Measurements from ENCODE around the gene PTPRG. TPM values are rescaled to one million over a fixed set of nuclear protein-coding genes. Genes with fewer than 3 reads are reported as not detected.

Gene PTPRG
- total RNA-seq, 2 experiments from 2014 or later, result not detected

GRCh38 chr3:61718565-61718964 lies 157.2 kb downstream of the PTPRG start:
- Mint-ChIP-seq H3K36me3 (ENCODE audit: low read depth) (no peaks in the 10 kb centered on the region), H3K27ac (no peak overlapping the region), H3K4me3 (no peak overlapping the region), H3K27me3 (ENCODE audit: low read depth) (no peaks in the 10 kb centered on the region), H3K4me1 (ENCODE audit: low read depth) (no peaks in the 10 kb centered on the region), H3K9me3 (ENCODE audit: insufficient read depth) (no peaks in the 10 kb centered on the region)
- DNase-seq (no peak), ATAC-seq (no peak)
- CTCF ChIA-PET, result no interaction called here
- POLR2A ChIA-PET, result no interaction called here

GRCh38 chr3:61719278-61719977 lies 158.1 kb downstream of the PTPRG start:
- DNase-seq, result no peak
- Mint-ChIP-seq H3K9me3 (ENCODE audit: insufficient read depth) (no peaks in the 10 kb centered on the region), H3K4me1 (ENCODE audit: low read depth) (no peaks in the 10 kb centered on the region), H3K27ac (no peak overlapping the region), H3K27me3 (ENCODE audit: low read depth) (no peaks in the 10 kb centered on the region), H3K36me3 (ENCODE audit: low read depth) (no peaks in the 10 kb centered on the region), H3K4me3 (no peak overlapping the region)
- no peak for ATAC-seq
- CTCF ChIA-PET, result no interaction called here
- POLR2A ChIA-PET, result no interaction called here

GRCh38 chr3:61723038-61723437 lies 161.7 kb downstream of the PTPRG start:
- Mint-ChIP-seq H3K27ac (no peak overlapping the region), H3K4me1 (ENCODE audit: low read depth) (no peaks in the 10 kb centered on the region), H3K4me3 (no peak overlapping the region), H3K36me3 (ENCODE audit: low read depth) (no peaks in the 10 kb centered on the region), H3K27me3 (ENCODE audit: low read depth) (no peaks in the 10 kb centered on the region), H3K9me3 (ENCODE audit: insufficient read depth) (no peaks in the 10 kb centered on the region)
- DNase-seq (no peak), ATAC-seq (no peak)
- POLR2A ChIA-PET, result no interaction called here
- CTCF ChIA-PET, result no interaction called here

DNA sequence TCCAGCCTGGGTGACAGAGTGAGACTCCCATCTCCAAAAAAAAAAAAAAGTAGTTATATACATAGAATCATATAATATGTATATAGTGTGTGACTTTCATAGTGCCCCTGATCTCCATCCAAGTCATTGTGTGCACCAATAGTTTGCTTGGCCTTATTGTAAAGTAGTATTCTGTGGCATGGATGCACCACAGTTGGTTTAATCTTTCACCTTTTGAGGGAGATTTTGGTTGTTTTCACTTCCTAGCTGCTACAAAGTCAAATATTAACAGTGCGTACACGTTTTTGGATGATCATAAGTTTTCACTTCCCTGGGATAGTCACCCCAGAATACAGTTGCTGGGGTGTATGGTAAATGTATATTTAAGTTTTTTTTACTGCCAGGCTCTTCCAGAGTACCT lies 162.8 kb downstream of the PTPRG start:
- Mint-ChIP-seq H3K9me3 (ENCODE audit: insufficient read depth) (no peaks in the 10 kb centered on the region), H3K4me3 (no peak overlapping the region), H3K27ac (no peak overlapping the region), H3K36me3 (ENCODE audit: low read depth) (no peaks in the 10 kb centered on the region), H3K4me1 (ENCODE audit: low read depth) (no peaks in the 10 kb centered on the region), H3K27me3 (ENCODE audit: low read depth) (no peaks in the 10 kb centered on the region)
- DNase-seq, result no peak
- ChIA-PET CTCF (no interaction called here), POLR2A (no interaction called here)
- ATAC-seq, result no peak

- DNase-seq, result no peak
- no peak overlapping the region for H3K4me3 Mint-ChIP-seq
- no peaks in the 10 kb centered on the region for H3K4me1 Mint-ChIP-seq (ENCODE audit: low read depth)
- ChIA-PET CTCF (no interaction called here), POLR2A (no interaction called here)
- H3K27ac Mint-ChIP-seq, result no peak overlapping the region
- H3K9me3 Mint-ChIP-seq (ENCODE audit: insufficient read depth), result no peaks in the 10 kb centered on the region
- H3K27me3 Mint-ChIP-seq (ENCODE audit: low read depth), result no peaks in the 10 kb centered on the region
- no peak for ATAC-seq
- no peaks in the 10 kb centered on the region for H3K36me3 Mint-ChIP-seq (ENCODE audit: low read depth)
Measured at GRCh38 chr3:61724801-61725200, 163.4 kb downstream of the PTPRG start.

GRCh38 chr3:61725851-61726333 lies 164.5 kb downstream of the PTPRG start:
- no peaks in the 10 kb centered on the region for H3K27me3 Mint-ChIP-seq (ENCODE audit: low read depth)
- DNase-seq, result no peak
- no peak overlapping the region for H3K27ac Mint-ChIP-seq
- ChIA-PET POLR2A (no interaction called here), CTCF (no interaction called here)
- no peaks in the 10 kb centered on the region for H3K4me1 Mint-ChIP-seq (ENCODE audit: low read depth)
- H3K4me3 Mint-ChIP-seq, result no peak overlapping the region
- H3K36me3 Mint-ChIP-seq (ENCODE audit: low read depth), result no peaks in the 10 kb centered on the region
- no peaks in the 10 kb centered on the region for H3K9me3 Mint-ChIP-seq (ENCODE audit: insufficient read depth)
- ATAC-seq, result no peak

GRCh38 chr3:61727435-61727834 lies 166.1 kb downstream of the PTPRG start:
- no peaks in the 10 kb centered on the region for H3K27me3 Mint-ChIP-seq (ENCODE audit: low read depth)
- ATAC-seq (no peak), DNase-seq (no peak)
- H3K4me3 Mint-ChIP-seq, result no peak overlapping the region
- H3K27ac Mint-ChIP-seq, result no peak overlapping the region
- no peaks in the 10 kb centered on the region for H3K9me3 Mint-ChIP-seq (ENCODE audit: insufficient read depth)
- H3K4me1 Mint-ChIP-seq (ENCODE audit: low read depth), result no peaks in the 10 kb centered on the region
- H3K36me3 Mint-ChIP-seq (ENCODE audit: low read depth), result no peaks in the 10 kb centered on the region
- CTCF ChIA-PET, result no interaction called here
- POLR2A ChIA-PET, result no interaction called here

- ATAC-seq (no peak), DNase-seq (no peak)
- H3K36me3 Mint-ChIP-seq (ENCODE audit: low read depth), result no peaks in the 10 kb centered on the region
- H3K4me1 Mint-ChIP-seq (ENCODE audit: low read depth), result no peaks in the 10 kb centered on the region
- POLR2A ChIA-PET, result no interaction called here
- no peak overlapping the region for H3K27ac Mint-ChIP-seq
- CTCF ChIA-PET, result no interaction called here
- H3K9me3 Mint-ChIP-seq (ENCODE audit: insufficient read depth), result no peaks in the 10 kb centered on the region
- H3K4me3 Mint-ChIP-seq, result no peak overlapping the region
- no peaks in the 10 kb centered on the region for H3K27me3 Mint-ChIP-seq (ENCODE audit: low read depth)
Measured at GRCh38 chr3:61729038-61729634, 167.8 kb downstream of the PTPRG start.

- ATAC-seq, result no peak
- no peaks in the 10 kb centered on the region for H3K27me3 Mint-ChIP-seq (ENCODE audit: low read depth)
- H3K9me3 Mint-ChIP-seq (ENCODE audit: insufficient read depth), result no peaks in the 10 kb centered on the region
- no peaks in the 10 kb centered on the region for H3K4me1 Mint-ChIP-seq (ENCODE audit: low read depth)
- no peak overlapping the region for H3K27ac Mint-ChIP-seq
- H3K36me3 Mint-ChIP-seq (ENCODE audit: low read depth), result no peaks in the 10 kb centered on the region
- H3K4me3 Mint-ChIP-seq, result no peak overlapping the region
- ChIA-PET POLR2A (no interaction called here), CTCF (no interaction called here)
- DNase-seq, result no peak
Measured at GRCh38 chr3:61730056-61730455, 168.7 kb downstream of the PTPRG start.

DNA sequence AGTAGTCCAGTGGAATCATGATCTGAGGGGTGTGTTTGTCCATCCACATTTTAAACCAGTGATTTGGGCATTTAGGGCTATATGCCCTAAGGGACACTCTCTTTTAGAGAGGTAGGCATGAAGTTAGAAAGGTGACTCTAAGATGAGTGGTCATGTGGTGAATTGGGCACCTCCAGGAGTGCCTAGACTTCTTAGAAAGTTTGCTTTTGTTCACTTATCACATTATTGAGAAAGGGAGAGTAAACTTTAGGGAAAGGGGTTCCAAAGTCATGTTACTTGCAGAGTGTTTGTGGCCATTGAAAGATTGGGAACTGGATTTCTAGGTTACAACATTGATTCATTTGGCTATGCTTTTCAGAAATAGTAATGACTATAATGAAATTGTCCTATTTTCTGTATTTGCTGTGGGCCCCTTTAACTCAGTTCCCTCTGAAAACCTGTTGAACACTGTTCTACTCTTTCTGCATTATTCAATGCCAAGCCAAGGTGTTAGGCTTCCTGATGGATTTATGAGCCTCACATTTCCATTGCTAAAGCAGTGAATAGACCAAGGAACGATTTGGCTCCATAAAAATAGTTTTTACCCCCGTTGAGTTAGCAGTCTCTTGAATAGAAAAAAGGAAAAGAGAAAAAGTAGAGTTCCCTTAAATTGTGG lies 169.3 kb downstream of the PTPRG start:
- no peak for DNase-seq

DNA sequence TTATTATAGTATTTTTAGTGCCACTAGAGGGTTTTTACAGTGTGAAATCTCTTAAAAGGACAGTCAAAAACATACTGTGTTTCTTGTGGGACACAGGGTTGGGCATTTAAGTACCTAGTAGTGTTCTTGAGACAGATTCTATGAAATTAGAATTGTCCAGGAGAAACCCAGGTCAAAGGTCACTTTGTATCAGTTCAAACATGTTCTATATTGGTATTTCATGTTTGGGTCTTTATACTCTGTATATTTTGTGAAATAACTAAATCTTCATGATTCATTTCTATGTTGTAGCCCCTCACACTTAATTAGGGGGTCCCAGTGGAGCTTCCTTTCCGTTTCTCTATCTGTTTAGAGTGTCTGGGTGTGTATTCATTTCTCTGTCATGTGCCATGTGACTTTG lies 171.6 kb downstream of the PTPRG start:
- Mint-ChIP-seq H3K27me3 (ENCODE audit: low read depth) (no peaks in the 10 kb centered on the region), H3K27ac (no peak overlapping the region), H3K9me3 (ENCODE audit: insufficient read depth) (no peaks in the 10 kb centered on the region), H3K4me1 (ENCODE audit: low read depth) (no peaks in the 10 kb centered on the region), H3K4me3 (no peak overlapping the region), H3K36me3 (ENCODE audit: low read depth) (no peaks in the 10 kb centered on the region)
- ChIA-PET POLR2A (no interaction called here), CTCF (no interaction called here)
- DNase-seq (no peak), ATAC-seq (no peak)

More for the DNA sequence above, 169.3 kb downstream of the PTPRG start:
- Mint-ChIP-seq H3K27ac (no peak overlapping the region), H3K4me3 (no peak overlapping the region), H3K36me3 (ENCODE audit: low read depth) (no peaks in the 10 kb centered on the region), H3K27me3 (ENCODE audit: low read depth) (no peaks in the 10 kb centered on the region), H3K9me3 (ENCODE audit: insufficient read depth) (no peaks in the 10 kb centered on the region), H3K4me1 (ENCODE audit: low read depth) (no peaks in the 10 kb centered on the region)
- CTCF ChIA-PET, result no interaction called here
- no peak for ATAC-seq
- POLR2A ChIA-PET, result no interaction called here

GRCh38 chr3:61733876-61734275 lies 172.5 kb downstream of the PTPRG start:
- POLR2A ChIA-PET, result no interaction called here
- Mint-ChIP-seq H3K9me3 (ENCODE audit: insufficient read depth) (no peaks in the 10 kb centered on the region), H3K4me1 (ENCODE audit: low read depth) (no peaks in the 10 kb centered on the region), H3K27me3 (ENCODE audit: low read depth) (no peaks in the 10 kb centered on the region), H3K27ac (no peak overlapping the region), H3K4me3 (no peak overlapping the region), H3K36me3 (ENCODE audit: low read depth) (no peaks in the 10 kb centered on the region)
- DNase-seq, result no peak
- CTCF ChIA-PET, result no interaction called here
- ATAC-seq, result no peak

Measured in activated CD8-positive, alpha-beta T cell treated with anti-CD3 and anti-CD28 coated beads, Interleukin-2, amount 10 ng/mL, durations not matched to agents 7 days and 5 days (primary cell).